HEK293 (cell line): ENCODE measurements around the gene MATN1.
A peak's percentile ranks its signal among the peaks of the same experiment; 100 is the strongest.

Experiments used
- CTCF ChIP-seq: fragments of 450-650 bp; formaldehyde crosslinking; IDR thresholded peaks from 2 replicates; pipeline ENCODE4 v1.5.1; 2016; ENCODE audit warnings: missing biosample characterization, missing genetic modification characterization
- GLIS1 ChIP-seq: fragments of 450-650 bp; formaldehyde crosslinking; IDR thresholded peaks from 2 replicates; pipeline ENCODE4 v1.5.1; 2016; ENCODE audit warnings: missing biosample characterization, missing genetic modification characterization
- KLF1 ChIP-seq: fragments of 450-650 bp; formaldehyde crosslinking; IDR thresholded peaks from 2 replicates; pipeline ENCODE4 v1.5.1; 2016; ENCODE audit warnings: missing biosample characterization, missing genetic modification characterization
- SCRT1 ChIP-seq: fragments of 450-650 bp; formaldehyde crosslinking; IDR thresholded peaks from 2 replicates; pipeline ENCODE4 v1.5.1; 2016; ENCODE audit warnings: missing biosample characterization, missing genetic modification characterization, borderline replicate concordance
- SCRT2 ChIP-seq: fragments of 450-650 bp; formaldehyde crosslinking; IDR thresholded peaks from 2 replicates; pipeline ENCODE4 v1.5.1; 2016; ENCODE audit warnings: missing biosample characterization, missing genetic modification characterization
- SP2 ChIP-seq: fragments of 450-650 bp; formaldehyde crosslinking; IDR thresholded peaks from 2 replicates; pipeline ENCODE4 v1.5.1; 2016; ENCODE audit warnings: missing biosample characterization, missing genetic modification characterization
- SP7 ChIP-seq: fragments of 450-650 bp; formaldehyde crosslinking; IDR thresholded peaks from 2 replicates; pipeline ENCODE4 v1.5.1; 2016; ENCODE audit warnings: missing biosample characterization, missing genetic modification characterization
- ZBTB11 ChIP-seq: fragments of 450-650 bp; formaldehyde crosslinking; conservative IDR thresholded peaks from 2 replicates; pipeline ENCODE4 v1.5.1; 2016; ENCODE audit warnings: low read depth, missing biosample characterization, missing genetic modification characterization
- ZBTB17 ChIP-seq: fragments of 450-650 bp; formaldehyde crosslinking; IDR thresholded peaks from 2 replicates; pipeline ENCODE4 v1.5.1; 2016; ENCODE audit warnings: missing biosample characterization, missing genetic modification characterization
- ZNF174 ChIP-seq: fragments of 450-650 bp; formaldehyde crosslinking; IDR thresholded peaks from 2 replicates; pipeline ENCODE4 v1.5.0; 2017; ENCODE audit warnings: missing biosample characterization, mild to moderate bottlenecking, missing genetic modification characterization
- ZNF302 ChIP-seq: fragments of 450-650 bp; formaldehyde crosslinking; IDR thresholded peaks from 2 replicates; pipeline ENCODE4 v1.5.1; 2016; ENCODE audit warnings: missing biosample characterization, missing genetic modification characterization, low read depth
- ZNF426 ChIP-seq: fragments of 450-650 bp; formaldehyde crosslinking; IDR thresholded peaks from 2 replicates; pipeline ENCODE4 v1.5.1; 2017; ENCODE audit warnings: missing biosample characterization, missing genetic modification characterization, mild to moderate bottlenecking, inconsistent platforms, moderate library complexity
- ZNF501 ChIP-seq: fragments of 450-650 bp; formaldehyde crosslinking; IDR thresholded peaks from 2 replicates; pipeline ENCODE4 v1.5.1; 2016; ENCODE audit warnings: missing biosample characterization, missing genetic modification characterization
- ZNF530 ChIP-seq: fragments of 450-650 bp; formaldehyde crosslinking; IDR thresholded peaks from 2 replicates; pipeline ENCODE4 v1.5.1; 2016; ENCODE audit warnings: low read depth, missing biosample characterization, missing genetic modification characterization
- ZNF548 ChIP-seq: fragments of 450-650 bp; formaldehyde crosslinking; IDR thresholded peaks from 2 replicates; pipeline ENCODE4 v1.5.1; 2016; ENCODE audit warnings: missing biosample characterization, missing genetic modification characterization
- ZNF624 ChIP-seq: fragments of 450-650 bp; formaldehyde crosslinking; IDR thresholded peaks from 2 replicates; pipeline ENCODE4 v1.5.1; 2017; ENCODE audit warnings: missing biosample characterization, missing genetic modification characterization
- ZNF777 ChIP-seq: fragments of 450-650 bp; formaldehyde crosslinking; IDR thresholded peaks from 2 replicates; pipeline ENCODE4 v1.5.1; 2017; ENCODE audit warnings: missing biosample characterization, missing genetic modification characterization, borderline replicate concordance
- ZSCAN30 ChIP-seq: fragments of 450-650 bp; IDR thresholded peaks from 2 replicates; pipeline ENCODE4 v1.5.1; 2018; ENCODE audit warnings: missing biosample characterization, mild to moderate bottlenecking, missing genetic modification characterization, moderate library complexity
- TF ChIP-seq, protein P1 (sequence below): fragments of 450-650 bp; formaldehyde crosslinking; IDR thresholded peaks from 2 replicates; pipeline ENCODE4 v1.5.1; 2016; ENCODE audit warnings: missing biosample characterization, missing genetic modification characterization, borderline replicate concordance
- TF ChIP-seq, protein P2 (sequence below): fragments of 450-650 bp; formaldehyde crosslinking; IDR thresholded peaks from 2 replicates; pipeline ENCODE4 v1.5.1; 2016; ENCODE audit warnings: missing biosample characterization, missing genetic modification characterization
- TF ChIP-seq, protein P3 (sequence below): fragments of 450-650 bp; formaldehyde crosslinking; IDR thresholded peaks from 2 replicates; pipeline ENCODE4 v1.5.1; 2016; ENCODE audit warnings: missing biosample characterization, missing genetic modification characterization
- TF ChIP-seq, protein P4 (sequence below): fragments of 450-650 bp; IDR thresholded peaks from 2 replicates; pipeline ENCODE4 v1.5.1; 2018; ENCODE audit warnings: missing biosample characterization, mild to moderate bottlenecking, missing genetic modification characterization

MATN1 gene

GRCh38 chr1:30707412-30708360, 15.7 kb downstream of the MATN1 start (continued):
- no peak for TF ChIP-seq ZNF501 (tag by site-specific recombination)
- TF ChIP-seq ZNF302 = no peak
- TF ChIP-seq ZNF530 (tag by site-specific recombination) = no peak
- TF ChIP-seq, protein P1, sequence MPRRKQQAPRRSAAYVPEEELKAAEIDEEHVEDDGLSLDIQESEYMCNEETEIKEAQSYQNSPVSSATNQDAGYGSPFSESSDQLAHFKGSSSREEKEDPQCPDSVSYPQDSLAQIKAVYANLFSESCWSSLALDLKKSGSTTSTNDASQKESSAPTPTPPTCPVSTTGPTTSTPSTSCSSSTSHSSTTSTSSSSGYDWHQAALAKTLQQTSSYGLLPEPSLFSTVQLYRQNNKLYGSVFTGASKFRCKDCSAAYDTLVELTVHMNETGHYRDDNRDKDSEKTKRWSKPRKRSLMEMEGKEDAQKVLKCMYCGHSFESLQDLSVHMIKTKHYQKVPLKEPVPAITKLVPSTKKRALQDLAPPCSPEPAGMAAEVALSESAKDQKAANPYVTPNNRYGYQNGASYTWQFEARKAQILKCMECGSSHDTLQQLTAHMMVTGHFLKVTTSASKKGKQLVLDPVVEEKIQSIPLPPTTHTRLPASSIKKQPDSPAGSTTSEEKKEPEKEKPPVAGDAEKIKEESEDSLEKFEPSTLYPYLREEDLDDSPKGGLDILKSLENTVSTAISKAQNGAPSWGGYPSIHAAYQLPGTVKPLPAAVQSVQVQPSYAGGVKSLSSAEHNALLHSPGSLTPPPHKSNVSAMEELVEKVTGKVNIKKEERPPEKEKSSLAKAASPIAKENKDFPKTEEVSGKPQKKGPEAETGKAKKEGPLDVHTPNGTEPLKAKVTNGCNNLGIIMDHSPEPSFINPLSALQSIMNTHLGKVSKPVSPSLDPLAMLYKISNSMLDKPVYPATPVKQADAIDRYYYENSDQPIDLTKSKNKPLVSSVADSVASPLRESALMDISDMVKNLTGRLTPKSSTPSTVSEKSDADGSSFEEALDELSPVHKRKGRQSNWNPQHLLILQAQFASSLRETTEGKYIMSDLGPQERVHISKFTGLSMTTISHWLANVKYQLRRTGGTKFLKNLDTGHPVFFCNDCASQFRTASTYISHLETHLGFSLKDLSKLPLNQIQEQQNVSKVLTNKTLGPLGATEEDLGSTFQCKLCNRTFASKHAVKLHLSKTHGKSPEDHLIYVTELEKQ (tag by site-specific recombination) = 0 out of 2 replicates have a peak, but pooled peaks have one; percentile 14
- TF ChIP-seq ZNF426 (tag by site-specific recombination) = no peak
- no peak for TF ChIP-seq ZNF174
- TF ChIP-seq ZBTB11 (tag by site-specific recombination) = no peak
- TF ChIP-seq ZNF548 (tag by site-specific recombination) = no peak
- peak; percentile 87 for TF ChIP-seq SCRT2 (tag by site-specific recombination)
- TF ChIP-seq ZBTB17 = peak; percentile 67
- TF ChIP-seq, protein P2, sequence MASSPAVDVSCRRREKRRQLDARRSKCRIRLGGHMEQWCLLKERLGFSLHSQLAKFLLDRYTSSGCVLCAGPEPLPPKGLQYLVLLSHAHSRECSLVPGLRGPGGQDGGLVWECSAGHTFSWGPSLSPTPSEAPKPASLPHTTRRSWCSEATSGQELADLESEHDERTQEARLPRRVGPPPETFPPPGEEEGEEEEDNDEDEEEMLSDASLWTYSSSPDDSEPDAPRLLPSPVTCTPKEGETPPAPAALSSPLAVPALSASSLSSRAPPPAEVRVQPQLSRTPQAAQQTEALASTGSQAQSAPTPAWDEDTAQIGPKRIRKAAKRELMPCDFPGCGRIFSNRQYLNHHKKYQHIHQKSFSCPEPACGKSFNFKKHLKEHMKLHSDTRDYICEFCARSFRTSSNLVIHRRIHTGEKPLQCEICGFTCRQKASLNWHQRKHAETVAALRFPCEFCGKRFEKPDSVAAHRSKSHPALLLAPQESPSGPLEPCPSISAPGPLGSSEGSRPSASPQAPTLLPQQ = peak; percentile 18; the same call in 1 of the 2 replicates
- TF ChIP-seq KLF1 = peak; percentile 73
- TF ChIP-seq, protein P3, sequence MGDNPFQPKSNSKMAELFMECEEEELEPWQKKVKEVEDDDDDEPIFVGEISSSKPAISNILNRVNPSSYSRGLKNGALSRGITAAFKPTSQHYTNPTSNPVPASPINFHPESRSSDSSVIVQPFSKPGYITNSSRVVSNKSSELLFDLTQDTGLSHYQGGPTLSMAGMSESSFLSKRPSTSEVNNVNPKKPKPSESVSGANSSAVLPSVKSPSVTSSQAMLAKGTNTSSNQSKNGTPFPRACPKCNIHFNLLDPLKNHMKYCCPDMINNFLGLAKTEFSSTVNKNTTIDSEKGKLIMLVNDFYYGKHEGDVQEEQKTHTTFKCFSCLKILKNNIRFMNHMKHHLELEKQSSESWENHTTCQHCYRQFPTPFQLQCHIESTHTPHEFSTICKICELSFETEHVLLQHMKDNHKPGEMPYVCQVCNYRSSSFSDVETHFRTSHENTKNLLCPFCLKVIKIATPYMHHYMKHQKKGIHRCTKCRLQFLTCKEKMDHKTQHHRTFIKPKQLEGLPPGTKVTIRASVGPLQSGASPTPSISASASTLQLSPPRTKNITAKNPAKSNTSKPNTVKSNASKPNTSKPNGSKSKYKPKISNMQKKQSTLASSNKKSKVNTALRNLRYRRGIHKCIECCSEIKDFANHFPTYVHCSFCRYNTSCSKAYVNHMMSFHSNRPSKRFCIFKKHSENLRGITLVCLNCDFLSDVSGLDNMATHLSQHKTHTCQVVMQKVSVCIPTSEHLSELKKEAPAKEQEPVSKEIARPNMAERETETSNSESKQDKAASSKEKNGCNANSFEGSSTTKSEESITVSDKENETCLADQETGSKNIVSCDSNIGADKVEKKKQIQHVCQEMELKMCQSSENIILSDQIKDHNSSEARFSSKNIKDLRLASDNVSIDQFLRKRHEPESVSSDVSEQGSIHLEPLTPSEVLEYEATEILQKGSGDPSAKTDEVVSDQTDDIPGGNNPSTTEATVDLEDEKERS (tag by site-specific recombination) = no peak
- no peak for TF ChIP-seq ZNF777 (tag by site-specific recombination)
- peak; percentile 72 for TF ChIP-seq SCRT1 (tag by site-specific recombination)
- TF ChIP-seq SP2 = 0 out of 2 replicates have a peak, but pooled peaks have one; percentile 6
- TF ChIP-seq ZNF624 (tag by site-specific recombination) = no peak
- peak; percentile 65; the same call in 1 of the 2 replicates for TF ChIP-seq ZSCAN30
- peak; percentile 95 for TF ChIP-seq CTCF (tag by site-specific recombination)
- TF ChIP-seq, protein P4, sequence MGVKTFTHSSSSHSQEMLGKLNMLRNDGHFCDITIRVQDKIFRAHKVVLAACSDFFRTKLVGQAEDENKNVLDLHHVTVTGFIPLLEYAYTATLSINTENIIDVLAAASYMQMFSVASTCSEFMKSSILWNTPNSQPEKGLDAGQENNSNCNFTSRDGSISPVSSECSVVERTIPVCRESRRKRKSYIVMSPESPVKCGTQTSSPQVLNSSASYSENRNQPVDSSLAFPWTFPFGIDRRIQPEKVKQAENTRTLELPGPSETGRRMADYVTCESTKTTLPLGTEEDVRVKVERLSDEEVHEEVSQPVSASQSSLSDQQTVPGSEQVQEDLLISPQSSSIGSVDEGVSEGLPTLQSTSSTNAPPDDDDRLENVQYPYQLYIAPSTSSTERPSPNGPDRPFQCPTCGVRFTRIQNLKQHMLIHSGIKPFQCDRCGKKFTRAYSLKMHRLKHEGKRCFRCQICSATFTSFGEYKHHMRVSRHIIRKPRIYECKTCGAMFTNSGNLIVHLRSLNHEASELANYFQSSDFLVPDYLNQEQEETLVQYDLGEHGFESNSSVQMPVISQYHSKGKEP (tag by site-specific recombination) = no peak
- peak; percentile 43 for TF ChIP-seq GLIS1 (tag by site-specific recombination)
- peak; percentile 60; the same call in 1 of the 2 replicates for TF ChIP-seq SP7
